AG09309 (cell line): Measurements from ENCODE around the gene AGBL2.
"Not testable (repeated sequence)": the region's sequence is repeated elsewhere in the genome, so short reads cannot be mapped to it uniquely, and the experiment has no call there.

ENCODE experiments used
- DNase-seq: peaks from one replicate; pipeline ENCODE4 v3.0.0-alpha.2; 2010; ENCODE audit warnings: low read depth
- H3K4me3 ChIP-seq: 2 replicates; pipeline ENCODE4 v1.5.1; 2011; ENCODE audit warnings: mild to moderate bottlenecking, low read depth, low read length, moderate library complexity; ENCODE audit not compliant: control insufficient read depth
- CTCF ChIP-seq: IDR thresholded peaks from 2 replicates; pipeline ENCODE4 v1.5.1; 2011; ENCODE audit warnings: mild to moderate bottlenecking, low read depth, low read length, inconsistent platforms; ENCODE audit not compliant: insufficient read depth, control insufficient read depth; ENCODE audit errors: missing control alignments

The AGBL2 gene

GRCh38 chr11:47641600-47642098 is 73.5 kb downstream of the AGBL2 start:
- DNase-seq, result no peak

GRCh38 chr11:47640506-47640905 is 74.7 kb downstream of the AGBL2 start:
- not testable (repeated sequence) for H3K4me3 ChIP-seq

More at GRCh38 chr11:47641600-47642098, 73.5 kb downstream of the AGBL2 start:
- no peak for TF ChIP-seq CTCF
- peak overlapping the region; percentile 65 for H3K4me3 ChIP-seq

GRCh38 chr11:47636331-47636730 is 78.8 kb downstream of the AGBL2 start:
- H3K4me3 ChIP-seq, DNase-seq: not testable (repeated sequence)

More at GRCh38 chr11:47640506-47640905, 74.7 kb downstream of the AGBL2 start:
- peak; percentile 11 for DNase-seq

DNA sequence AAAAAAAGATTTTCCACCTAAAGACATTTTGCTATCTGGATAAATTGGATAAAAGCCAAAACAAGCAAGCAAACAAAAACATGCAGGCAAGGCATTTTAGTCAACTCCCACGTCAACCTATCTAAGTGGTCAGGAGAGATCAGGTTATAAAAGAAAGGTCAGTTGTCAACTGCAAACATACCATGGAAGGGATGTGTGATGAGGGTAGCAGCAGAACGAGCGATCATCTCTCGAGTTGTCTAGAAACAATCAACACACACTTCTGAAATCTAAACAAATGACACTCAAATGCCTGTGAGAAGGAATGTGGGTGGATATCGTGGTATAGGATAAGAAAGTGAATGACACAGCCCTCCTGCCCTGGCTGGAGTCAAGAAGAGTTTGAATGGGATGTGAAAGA is 83.7 kb downstream of the AGBL2 start:
- TF ChIP-seq CTCF, result no peak
- no peak for DNase-seq
- no peak overlapping the region for H3K4me3 ChIP-seq

DNA sequence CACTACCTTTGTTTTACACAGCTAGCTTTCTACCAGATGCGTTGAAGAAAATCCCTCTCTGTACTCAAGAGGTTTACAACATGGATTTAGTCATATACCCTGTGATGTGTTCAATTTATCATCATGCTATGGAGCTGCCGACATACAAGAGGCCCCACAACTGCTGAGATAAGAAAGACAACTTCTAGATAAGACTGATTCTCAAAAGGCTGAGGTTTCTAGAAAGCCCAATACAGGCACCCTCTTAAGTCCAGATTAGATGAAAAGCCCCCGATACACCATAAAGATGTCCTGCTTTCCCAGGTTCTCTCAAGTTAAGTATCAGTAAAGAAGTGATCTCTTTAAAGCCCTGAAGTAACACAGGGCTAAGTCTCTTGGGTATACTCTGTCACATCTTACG is 87.1 kb downstream of the AGBL2 start:
- no peak overlapping the region for H3K4me3 ChIP-seq
- TF ChIP-seq CTCF, result no peak
- no peak for DNase-seq

DNA sequence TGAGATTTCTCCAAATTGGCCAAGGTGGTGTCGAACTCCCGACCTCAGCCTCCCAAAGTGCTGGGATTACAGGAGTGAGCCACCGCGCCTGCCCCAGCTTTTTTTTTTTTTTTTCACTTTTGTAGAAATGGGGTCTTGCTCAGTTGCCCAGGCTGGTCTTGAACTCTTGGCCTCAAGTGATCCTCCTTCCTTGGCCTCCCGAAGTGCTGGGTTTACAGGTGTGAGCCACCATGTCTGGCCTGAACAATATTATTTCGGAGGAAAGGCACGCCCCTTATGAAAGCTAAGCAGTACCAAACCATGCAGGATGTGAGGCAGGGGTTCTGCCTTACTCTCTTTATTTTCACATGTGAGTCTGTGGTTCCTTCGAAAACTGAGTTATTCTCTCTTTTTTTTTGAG is 88.9 kb downstream of the AGBL2 start:
- H3K4me3 ChIP-seq, result no peak overlapping the region
- no peak for DNase-seq
- TF ChIP-seq CTCF, result no peak

GRCh38 chr11:47620836-47621378 is 94.3 kb downstream of the AGBL2 start:
- H3K4me3 ChIP-seq, result no peak overlapping the region
- TF ChIP-seq CTCF, result no peak
- no peak for DNase-seq

DNA sequence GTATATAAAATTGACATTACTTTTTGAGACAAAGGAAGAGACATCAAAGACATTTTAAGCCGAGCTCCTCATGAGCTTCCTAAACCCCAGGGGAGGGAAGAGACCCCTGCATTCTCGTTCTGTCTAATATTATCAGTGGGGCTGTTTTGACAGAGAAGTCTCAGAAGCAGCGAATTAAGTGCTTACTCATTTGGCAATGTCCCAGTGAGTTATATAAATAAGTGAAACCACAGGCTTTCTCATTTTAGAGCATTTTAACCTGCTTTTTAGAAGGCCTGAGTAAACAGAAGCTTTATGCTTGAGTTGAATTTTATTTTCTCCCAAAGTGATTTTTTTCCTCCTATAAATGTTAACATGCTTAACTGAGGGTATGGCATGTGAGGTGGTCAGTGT is 97.8 kb downstream of the AGBL2 start:
- no peak overlapping the region for H3K4me3 ChIP-seq
- TF ChIP-seq CTCF, result no peak
- DNase-seq, result peak; percentile 56
